Measurements from ENCODE around the gene UROC1.
"Not testable (repeated sequence)": the region's sequence is repeated elsewhere in the genome, so short reads cannot be mapped to it uniquely, and the experiment has no call there.

The UROC1 gene

DNA sequence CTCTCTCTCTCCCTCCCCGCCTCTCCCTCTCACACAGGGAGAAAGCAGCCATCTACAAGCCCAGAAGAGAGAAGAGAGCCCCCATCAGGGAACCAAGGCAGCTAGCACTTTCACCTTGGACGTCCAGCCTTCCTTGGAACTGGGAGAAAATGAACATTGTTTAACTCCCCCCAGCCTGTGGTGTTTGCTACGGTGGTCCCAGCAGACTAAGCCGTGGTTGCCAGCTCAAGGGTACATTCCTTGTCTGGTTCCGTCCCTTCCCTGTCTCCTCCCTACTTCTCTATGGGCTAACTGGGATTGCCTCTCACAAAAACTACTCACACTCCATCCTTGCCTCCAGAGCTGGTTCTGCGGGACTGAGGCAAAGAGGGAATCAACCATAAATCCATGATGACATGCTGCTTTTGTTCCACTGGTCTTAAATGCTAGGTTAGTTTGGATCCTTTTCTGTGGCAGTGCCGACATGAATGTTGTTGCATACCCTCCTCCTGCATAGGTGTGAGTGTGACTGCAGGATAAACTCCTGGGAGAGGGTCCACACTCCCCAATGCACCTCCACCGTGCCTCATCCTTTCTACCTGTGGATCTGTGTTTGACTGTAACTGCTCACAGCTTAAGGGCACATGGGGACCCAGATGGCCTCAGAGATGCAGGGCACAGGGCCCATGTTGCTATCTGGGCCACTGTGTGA, 29.1 kb upstream of the UROC1 start:
- no peak for DNase-seq

GRCh38 chr3:126546013-126546412, 28.4 kb upstream of the UROC1 start:
- no peak for DNase-seq

GRCh38 chr3:126545544-126545943, 28.0 kb upstream of the UROC1 start:
- DNase-seq: no peak

DNA sequence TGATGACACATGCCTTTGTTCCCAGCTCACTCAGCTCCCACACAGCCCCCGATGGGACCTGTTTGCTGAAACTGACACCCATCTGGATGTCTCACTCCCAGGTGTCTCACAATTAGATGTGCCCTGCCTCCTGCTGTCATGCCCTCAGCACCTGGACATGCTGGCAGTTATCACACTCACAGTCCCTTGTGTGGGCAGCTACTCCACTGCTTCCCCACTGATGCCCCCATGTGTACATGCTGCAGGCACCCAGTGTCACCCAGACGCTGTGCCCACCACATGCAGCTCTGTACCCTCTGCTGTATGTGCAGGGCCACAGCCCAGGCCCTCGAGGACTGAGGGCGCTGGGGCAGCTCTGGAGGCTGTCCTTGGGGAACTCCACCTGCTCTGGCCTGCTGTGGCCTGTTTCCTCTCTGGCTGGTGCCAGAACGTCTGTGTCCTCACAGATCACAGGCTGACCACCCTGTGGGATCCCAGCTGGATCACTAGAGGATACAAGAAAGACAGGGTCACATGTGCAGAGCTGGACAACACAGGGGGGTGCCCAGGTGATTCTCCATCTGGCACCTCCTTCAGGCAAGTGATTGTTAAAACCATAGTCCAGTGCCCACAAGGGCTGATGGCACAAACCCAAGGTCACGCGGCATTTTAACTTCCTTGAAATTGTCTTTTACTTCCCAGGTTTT, 27.2 kb upstream of the UROC1 start:
- no peak for DNase-seq

DNA sequence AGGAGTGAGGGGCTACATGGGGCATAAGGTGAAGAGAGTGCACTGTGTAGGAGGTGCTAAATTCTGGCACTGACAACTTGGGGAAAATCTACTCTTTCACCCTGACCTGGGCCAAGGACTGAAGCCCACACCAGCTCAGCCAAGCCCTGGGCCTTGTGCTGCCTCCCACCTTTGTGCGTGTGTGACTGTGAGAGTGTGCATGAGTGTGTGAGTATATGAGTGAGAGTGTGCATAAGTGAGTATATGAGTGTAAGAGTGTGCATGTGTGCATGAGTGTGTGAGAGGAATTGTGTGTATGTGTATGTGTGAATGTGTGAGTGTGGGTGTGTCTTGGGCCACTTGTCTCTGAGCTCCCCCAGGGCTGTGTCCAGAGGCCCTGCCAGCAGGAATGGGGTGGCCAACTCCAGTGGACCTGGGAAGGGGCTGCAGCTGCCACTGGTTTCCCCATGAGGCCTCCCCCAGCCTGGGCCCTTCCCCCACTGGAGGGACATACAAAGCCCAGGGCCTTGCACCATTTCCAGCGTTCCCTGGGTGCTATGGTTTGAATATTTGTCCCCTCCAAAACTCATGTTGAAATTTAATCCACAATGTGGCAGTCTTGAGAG, 26.0 kb upstream of the UROC1 start:
- no peak for DNase-seq

DNA sequence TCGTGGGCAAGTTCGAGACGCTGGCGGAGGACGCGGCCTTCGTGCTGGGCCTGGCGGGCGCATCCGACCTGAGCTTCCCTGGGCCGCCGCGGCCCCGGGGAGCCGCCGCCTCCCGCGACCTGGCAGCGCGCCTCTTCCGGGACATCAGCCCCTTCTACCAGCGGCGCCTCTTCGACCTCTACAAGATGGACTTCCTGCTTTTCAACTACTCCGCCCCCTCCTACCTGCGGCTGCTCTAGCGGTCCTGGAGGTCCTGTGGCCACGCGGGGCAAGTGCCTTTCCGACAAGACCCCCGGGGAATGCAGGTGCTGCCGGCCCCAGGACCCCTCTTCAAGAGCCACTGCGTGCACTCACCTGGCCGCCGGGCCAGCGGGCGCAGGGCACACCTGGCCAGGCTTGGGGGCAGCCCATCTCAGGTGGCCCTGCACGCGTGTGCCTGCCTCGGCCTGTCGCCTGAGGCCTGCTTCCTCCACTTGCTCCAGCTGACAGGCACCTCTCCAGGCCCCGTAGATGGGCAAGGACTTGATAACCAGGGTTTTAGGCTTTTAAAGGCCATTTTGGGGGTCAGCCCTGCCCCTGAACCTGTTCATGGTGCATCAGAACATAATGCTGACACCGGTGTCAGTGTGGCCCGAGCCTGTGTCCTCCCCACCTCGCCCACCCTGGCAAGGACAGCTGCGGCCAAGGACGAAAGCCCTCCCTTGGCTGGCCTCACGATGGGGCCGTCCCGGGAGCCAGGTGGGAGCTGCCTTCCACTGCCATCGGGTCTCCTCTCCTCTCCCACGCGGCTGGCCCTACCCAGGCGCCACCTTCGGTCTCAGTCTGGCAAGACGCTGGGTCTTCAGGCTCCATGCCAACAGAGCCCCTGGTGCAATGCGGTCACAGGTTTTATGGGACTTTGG, 25.0 kb upstream of the UROC1 start:
- DNase-seq: no peak

DNA sequence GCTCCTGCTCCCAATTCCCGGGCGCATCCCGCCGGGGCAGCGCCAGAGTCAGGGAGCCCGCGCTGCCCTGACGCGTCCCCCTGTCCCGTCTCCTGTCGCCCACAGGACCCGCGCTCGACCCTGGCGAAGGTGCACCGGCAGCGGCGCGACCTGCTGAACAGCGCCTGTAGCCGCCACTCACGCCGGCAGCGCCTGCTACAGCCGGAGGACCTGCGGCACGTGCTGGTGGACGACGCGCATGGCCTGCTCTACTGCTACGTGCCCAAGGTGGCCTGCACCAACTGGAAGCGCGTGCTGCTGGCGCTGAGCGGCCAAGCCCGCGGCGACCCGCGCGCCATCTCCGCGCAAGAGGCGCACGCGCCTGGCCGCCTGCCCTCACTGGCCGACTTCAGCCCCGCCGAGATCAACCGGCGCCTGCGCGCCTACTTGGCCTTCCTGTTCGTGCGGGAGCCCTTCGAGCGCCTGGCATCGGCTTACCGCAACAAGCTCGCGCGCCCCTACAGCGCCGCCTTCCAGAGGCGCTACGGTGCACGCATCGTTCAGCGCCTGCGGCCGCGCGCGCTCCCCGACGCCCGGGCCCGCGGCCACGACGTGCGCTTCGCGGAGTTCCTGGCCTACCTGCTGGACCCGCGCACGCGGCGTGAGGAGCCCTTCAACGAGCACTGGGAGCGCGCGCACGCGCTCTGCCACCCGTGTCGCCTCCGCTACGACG, 24.2 kb upstream of the UROC1 start:
- no peak for DNase-seq

- DNase-seq: no peak
Measured at GRCh38 chr3:126540951-126541627, 23.5 kb upstream of the UROC1 start.

- no peak for DNase-seq
Measured at GRCh38 chr3:126540342-126540849, 22.8 kb upstream of the UROC1 start.

DNA sequence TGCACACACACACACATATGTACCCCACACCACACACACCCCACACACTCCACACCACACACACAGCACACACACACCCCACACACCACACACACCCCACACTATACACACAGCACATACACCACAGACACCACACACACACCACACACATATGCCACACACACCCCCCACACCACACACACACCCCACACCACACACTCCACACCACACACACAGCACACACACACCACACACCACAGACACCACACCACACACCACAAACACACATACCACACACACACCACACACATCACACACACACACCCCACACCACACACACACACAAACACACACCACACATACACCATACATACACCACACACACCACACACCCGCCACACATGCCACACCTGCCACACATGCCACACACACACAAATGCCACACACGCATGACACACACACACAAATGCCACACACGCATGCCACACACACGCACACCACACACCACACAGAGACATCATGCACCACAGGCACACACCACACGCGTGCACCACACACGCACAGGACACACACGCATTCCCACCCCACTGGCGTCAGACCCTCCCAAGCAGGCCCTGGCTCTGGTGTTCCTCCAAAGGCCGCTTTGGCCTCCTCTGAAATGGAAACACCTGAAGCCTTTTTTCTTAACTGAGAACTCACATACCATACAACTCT, 22.1 kb upstream of the UROC1 start:
- no peak for DNase-seq

DNA sequence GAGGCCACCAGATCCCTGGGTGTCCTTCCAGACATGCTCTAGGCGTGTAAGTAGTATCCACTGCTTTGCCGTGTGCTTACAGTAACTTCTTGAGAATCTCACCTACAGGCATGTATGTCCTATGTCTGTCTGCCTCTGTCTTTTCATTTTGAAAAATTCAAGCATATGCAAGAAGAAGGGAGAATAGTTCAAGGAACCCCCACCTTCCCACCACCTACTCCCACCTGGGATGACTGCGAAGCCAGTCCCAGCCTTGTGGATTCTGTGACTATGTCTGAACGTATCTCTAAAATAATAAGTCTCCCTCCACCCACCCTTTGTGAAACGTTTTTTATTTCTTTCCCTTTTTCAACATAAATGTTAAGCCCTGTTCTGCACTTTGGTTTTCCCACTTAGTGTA, 21.4 kb upstream of the UROC1 start:
- no peak for DNase-seq

- no peak for DNase-seq
Measured at GRCh38 chr3:126538316-126538715, 20.7 kb upstream of the UROC1 start.

DNA sequence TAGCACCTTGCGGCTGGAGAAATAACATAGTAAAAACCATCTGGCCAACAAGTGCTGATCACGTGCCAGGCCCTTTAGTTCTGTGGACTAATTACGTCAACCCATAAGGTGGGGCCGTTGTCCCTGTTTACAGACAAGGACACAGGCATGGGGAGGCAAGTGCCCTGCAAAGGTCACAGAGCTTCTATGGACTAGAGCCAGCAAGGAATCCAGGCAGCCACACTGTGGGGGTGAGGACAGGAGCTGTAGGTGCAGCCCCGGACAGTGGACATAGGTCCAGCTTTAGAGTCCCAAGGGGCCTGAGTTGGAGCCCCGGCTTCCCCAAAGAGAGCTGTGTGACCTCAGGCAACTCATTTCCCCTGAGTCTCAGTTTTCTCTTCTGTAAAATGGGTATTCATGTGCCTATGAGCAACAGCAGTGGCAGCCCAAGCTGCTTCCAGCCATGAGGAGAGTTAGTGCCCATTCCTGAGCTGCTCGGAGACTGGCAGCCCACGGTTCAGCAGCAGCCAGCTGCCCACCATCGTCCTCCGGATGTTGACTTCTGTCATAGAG, 20.2 kb upstream of the UROC1 start:
- DNase-seq: no peak

- no peak for DNase-seq
Measured at GRCh38 chr3:126537116-126537729, 19.6 kb upstream of the UROC1 start.

- no peak for DNase-seq
Measured at GRCh38 chr3:126536126-126536525, 18.6 kb upstream of the UROC1 start.

DNA sequence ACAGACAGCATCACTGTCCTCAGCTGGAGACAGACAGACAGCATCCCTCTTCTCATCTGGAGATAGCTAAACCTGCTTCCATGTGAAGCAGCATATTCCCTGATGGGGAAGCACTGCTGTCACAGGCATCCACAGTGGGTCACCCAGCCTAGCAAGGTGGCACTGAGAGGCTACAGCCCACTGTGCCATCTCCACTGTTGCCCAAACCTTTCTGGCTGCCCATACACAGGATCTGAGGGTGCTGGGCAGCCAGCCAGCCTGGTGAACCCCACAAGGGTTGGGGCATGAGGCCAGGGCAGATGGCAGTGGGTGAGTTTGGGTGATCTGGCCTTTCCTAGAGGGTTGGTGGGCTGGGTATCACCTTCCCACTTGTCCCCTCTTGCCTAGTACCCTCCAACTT, 18.1 kb upstream of the UROC1 start:
- DNase-seq: no peak

DNA sequence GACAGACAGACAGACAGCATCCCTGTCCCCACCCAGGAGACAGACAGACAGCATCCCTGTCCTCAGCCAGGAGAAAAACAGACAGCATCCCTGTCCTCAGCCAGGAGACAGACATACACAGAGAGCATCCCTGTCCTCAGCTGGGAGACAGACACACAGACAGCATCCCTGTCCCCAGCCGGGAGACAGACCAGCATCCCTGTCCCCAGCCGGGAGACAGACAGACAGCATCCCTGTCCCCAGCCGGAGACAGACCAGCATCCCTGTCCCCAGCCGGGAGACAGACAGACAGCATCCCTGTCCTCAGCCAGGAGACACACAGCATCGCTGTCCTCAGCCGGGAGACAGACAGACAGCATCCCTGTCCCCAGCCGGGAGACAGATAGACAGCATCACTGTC, 17.1 kb upstream of the UROC1 start:
- DNase-seq: not testable (repeated sequence)

- no peak for DNase-seq
Measured at GRCh38 chr3:126533506-126533905, 15.9 kb upstream of the UROC1 start.

DNA sequence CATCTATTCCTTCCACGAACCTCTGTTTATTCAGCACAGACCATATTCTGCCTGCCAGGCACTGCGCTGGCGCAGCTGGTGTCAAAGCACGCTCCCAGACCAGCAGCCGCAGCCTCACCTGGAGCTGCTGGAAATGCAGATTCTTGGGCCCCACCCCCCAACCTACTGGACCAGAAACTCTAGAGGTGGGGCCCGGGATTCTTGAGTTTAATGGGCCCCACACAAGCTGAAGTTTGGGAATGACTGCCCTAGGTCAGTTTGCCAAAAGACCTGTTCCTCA, 13.4 kb upstream of the UROC1 start:
- no peak for DNase-seq

DNA sequence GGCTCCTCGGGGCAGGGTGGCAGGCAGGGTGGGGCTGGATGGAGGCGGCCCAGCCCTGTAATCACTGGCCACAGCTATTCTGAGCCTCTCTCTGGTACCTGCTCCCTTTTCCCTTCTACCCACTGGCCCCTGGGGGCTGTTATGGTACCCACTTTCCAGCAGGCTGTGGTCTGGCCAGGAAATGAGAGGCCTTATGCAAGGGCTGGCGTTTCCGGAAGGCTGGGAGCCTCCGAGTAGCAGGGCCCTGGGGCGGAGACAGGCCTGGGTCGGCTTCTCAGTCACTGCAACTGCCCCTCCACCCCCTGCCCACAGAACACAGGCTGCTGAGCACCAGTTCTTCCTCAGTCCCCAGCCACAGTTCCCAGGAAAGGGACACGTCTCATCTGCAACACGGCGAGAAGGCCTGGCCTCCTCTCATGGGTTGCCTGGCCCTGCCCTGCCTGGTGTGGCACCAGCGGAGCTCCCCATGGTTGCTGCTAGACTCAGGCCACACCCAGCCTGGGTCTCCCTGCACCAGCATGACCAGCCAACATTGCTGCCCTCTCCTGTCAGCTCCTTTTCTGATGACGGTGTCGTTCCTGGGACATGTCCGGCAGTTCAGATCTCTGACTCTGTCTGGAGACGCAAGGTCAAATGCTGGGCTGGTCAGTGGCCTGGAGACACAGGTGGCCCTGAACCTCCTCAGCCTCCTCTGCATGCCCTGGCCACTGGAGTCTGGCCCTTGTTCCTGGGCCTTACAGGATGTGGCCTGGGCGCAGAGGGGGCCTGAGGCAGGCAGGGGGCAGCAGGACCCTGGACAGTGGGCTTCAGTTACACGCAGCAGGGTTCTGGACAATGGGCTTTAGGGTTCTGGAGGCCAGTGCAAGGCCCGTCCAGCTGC, 12.8 kb upstream of the UROC1 start:
- no peak for DNase-seq

All from CD4-positive, alpha-beta T cell treated with Interleukin-17A for 4 hours (primary cell).